ENCODE results near the gene PARS2. TPM values are rescaled to one million over a fixed set of nuclear protein-coding genes. Genes with fewer than 3 reads are reported as not detected.

Gene PARS2
- total RNA-seq, 2 experiments from 2014 or later, result not detected

DNA sequence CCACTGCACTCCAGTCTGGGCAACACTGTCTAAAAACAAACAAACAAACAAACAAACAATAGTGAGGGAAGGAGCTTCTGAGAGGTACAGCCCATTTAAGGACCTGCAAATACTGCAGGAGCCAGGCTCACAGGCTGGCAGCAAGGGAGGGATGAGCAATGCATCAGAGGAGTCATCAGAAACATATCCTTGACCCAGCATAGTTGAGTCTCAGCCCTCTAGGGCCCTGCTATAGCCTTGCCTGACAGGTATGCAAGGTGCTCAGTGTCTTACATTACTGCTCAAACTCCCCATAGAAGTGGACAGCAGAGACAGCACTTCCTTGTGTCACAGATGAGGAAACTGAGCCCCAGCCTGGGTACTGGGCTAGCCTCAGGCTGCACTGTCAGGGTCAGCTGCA lies 55.9 kb downstream of the PARS2 start:
- TF ChIP-seq, protein P1, sequence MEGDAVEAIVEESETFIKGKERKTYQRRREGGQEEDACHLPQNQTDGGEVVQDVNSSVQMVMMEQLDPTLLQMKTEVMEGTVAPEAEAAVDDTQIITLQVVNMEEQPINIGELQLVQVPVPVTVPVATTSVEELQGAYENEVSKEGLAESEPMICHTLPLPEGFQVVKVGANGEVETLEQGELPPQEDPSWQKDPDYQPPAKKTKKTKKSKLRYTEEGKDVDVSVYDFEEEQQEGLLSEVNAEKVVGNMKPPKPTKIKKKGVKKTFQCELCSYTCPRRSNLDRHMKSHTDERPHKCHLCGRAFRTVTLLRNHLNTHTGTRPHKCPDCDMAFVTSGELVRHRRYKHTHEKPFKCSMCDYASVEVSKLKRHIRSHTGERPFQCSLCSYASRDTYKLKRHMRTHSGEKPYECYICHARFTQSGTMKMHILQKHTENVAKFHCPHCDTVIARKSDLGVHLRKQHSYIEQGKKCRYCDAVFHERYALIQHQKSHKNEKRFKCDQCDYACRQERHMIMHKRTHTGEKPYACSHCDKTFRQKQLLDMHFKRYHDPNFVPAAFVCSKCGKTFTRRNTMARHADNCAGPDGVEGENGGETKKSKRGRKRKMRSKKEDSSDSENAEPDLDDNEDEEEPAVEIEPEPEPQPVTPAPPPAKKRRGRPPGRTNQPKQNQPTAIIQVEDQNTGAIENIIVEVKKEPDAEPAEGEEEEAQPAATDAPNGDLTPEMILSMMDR (IDR thresholded peaks at IDR 0.05), result no peak
- no peaks in the 10 kb centered on the region for H3K9me3 ChIP-seq (ENCODE audit: control insufficient read depth in 1 of 2, insufficient read depth in 1 of 2, low read length in 2 of 2)
- no peak for DNase-seq
- H3K9me3 Mint-ChIP-seq, result no peaks in the 10 kb centered on the region
- no peaks in the 10 kb centered on the region for H3K36me3 ChIP-seq (ENCODE audit: insufficient read depth, low read length)
- H3K4me3 ChIP-seq (ENCODE audit: low read length), result no peak overlapping the region
- POLR2A ChIA-PET, result no interaction called here
- CTCF ChIA-PET, result no interaction called here
- H3K4me3 Mint-ChIP-seq, result no peak overlapping the region
- H3K27ac Mint-ChIP-seq, result no peak overlapping the region
- no peaks in the 10 kb centered on the region for H3K27me3 ChIP-seq (ENCODE audit: control insufficient read depth in 1 of 2, insufficient read depth in 2 of 2, low read length in 2 of 2)
- H3K4me1 ChIP-seq (ENCODE audit: insufficient read depth, low read length), result no peaks in the 10 kb centered on the region
- peaks cover 23% of the 10 kb centered on the region for H3K27me3 Mint-ChIP-seq
- no peaks in the 10 kb centered on the region for H3K36me3 Mint-ChIP-seq (ENCODE audit: low read depth)
- no peak for ATAC-seq (ENCODE audit: poor library complexity)
- intact Hi-C loops (cut with DNase I, micrococcal nuclease), result no loop called here
- H3K27ac ChIP-seq (ENCODE audit: low read depth in 1 of 2, low read length in 2 of 2), result no peak overlapping the region
- no peaks in the 10 kb centered on the region for H3K4me1 Mint-ChIP-seq (ENCODE audit: low read depth)

Other genes with a start within 250 kb of the PARS2 start
- under 1 TPM; 0.50 to 0.91 TPM for gene ACOT11, start 216.3 kb downstream of the PARS2 start, total RNA-seq
- not detected for gene FAM151A, start 141.0 kb downstream of the PARS2 start, total RNA-seq
- gene MROH7, start 122.7 kb downstream of the PARS2 start, total RNA-seq, result under 1 TPM; 0.14 to 0.19 TPM
- 1 to 10 TPM; 7.3 to 7.6 TPM for gene TTC4, start 48.7 kb downstream of the PARS2 start, total RNA-seq
- 1 to 10 TPM; 4.4 to 4.5 TPM for gene TTC22, start 36.8 kb upstream of the PARS2 start, total RNA-seq
- under 1 TPM; 0.34 to 0.55 TPM for gene DHCR24, start 122.7 kb upstream of the PARS2 start, total RNA-seq
- not detected for gene TMEM61, start 216.1 kb upstream of the PARS2 start, total RNA-seq
- not detected for gene BSND, start 234.4 kb upstream of the PARS2 start, total RNA-seq

All from CD4-positive, alpha-beta T cell (primary cell).